Mucosa of rectum (tissue), 2 donors: ENCODE results near the gene ATP2A2.
"Not testable (repeated sequence)": the region's sequence is repeated elsewhere in the genome, so short reads cannot be mapped to it uniquely, and the experiment has no call there.

Experiments
- H3K27ac ChIP-seq, 2 donors: one replicate each; pipeline ENCODE4 v1.7.0; 2013; ENCODE audit warnings: inconsistent platforms in 2 of 2, low read depth in 2 of 2, low read length in 2 of 2
- H3K27me3 ChIP-seq, 2 donors: one replicate each; pipeline ENCODE4 v1.7.0; 2013; ENCODE audit warnings: low read length in 2 of 2; ENCODE audit not compliant: control insufficient read depth in 2 of 2, insufficient read depth in 2 of 2
- H3K36me3 ChIP-seq, 2 donors: one replicate each; pipeline ENCODE4 v1.7.0; 2013; ENCODE audit warnings: low read length in 2 of 2; ENCODE audit not compliant: control insufficient read depth in 2 of 2, insufficient read depth in 2 of 2
- H3K4me1 ChIP-seq, 2 donors: one replicate each; pipeline ENCODE4 v1.7.0; 2013; ENCODE audit warnings: low read length in 2 of 2, mild to moderate bottlenecking in 1 of 2; ENCODE audit not compliant: control insufficient read depth in 2 of 2, insufficient read depth in 2 of 2
- H3K4me3 ChIP-seq, 2 donors: one replicate each; pipeline ENCODE4 v1.7.0; 2013; ENCODE audit warnings: low read length in 2 of 2
- H3K9ac ChIP-seq, 2 donors: one replicate each; pipeline ENCODE4 v1.7.0; 2013; ENCODE audit warnings: low read length in 2 of 2, low read depth in 1 of 2, mild to moderate bottlenecking in 1 of 2
- H3K9me3 ChIP-seq, 2 donors: one replicate each; pipeline ENCODE4 v1.7.0; 2013; ENCODE audit warnings: low read length in 2 of 2; ENCODE audit not compliant: control insufficient read depth in 2 of 2
- donor health status: healthy.
- donor health status: Normal muscosa, but diverticular disease.

Gene ATP2A2

GRCh38 chr12:110320550-110320949 is 39.5 kb downstream of the ATP2A2 start:
- H3K27me3 ChIP-seq = no peaks in the 10 kb centered on the region
- no peaks in the 10 kb centered on the region for H3K9me3 ChIP-seq
- H3K4me3 ChIP-seq = no peak overlapping the region
- peaks cover 28 to 32% of the 10 kb centered on the region in 2 donors for H3K36me3 ChIP-seq
- no peak overlapping the region for H3K27ac ChIP-seq
- H3K4me1 ChIP-seq = peaks cover 0 to 5% of the 10 kb centered on the region in 2 donors
- no peak overlapping the region for H3K9ac ChIP-seq

- no peaks in the 10 kb centered on the region for H3K9me3 ChIP-seq
- H3K9ac ChIP-seq = no peak overlapping the region
- H3K4me1 ChIP-seq = no peaks in the 10 kb centered on the region
- no peak overlapping the region for H3K27ac ChIP-seq
- no peaks in the 10 kb centered on the region for H3K27me3 ChIP-seq
- H3K4me3 ChIP-seq = no peak overlapping the region
- H3K36me3 ChIP-seq = peaks cover 74 to 75% of the 10 kb centered on the region in 2 donors
Observed at GRCh38 chr12:110329710-110330109, 48.7 kb downstream of the ATP2A2 start.

- H3K27me3 ChIP-seq = no peaks in the 10 kb centered on the region
- H3K4me1 ChIP-seq = no peaks in the 10 kb centered on the region
- H3K27ac ChIP-seq = no peak overlapping the region
- H3K4me3 ChIP-seq = no peak overlapping the region
- H3K9me3 ChIP-seq = no peaks in the 10 kb centered on the region
- peaks cover 78 to 79% of the 10 kb centered on the region in 2 donors for H3K36me3 ChIP-seq
- H3K9ac ChIP-seq = no peak overlapping the region
Observed at GRCh38 chr12:110330124-110330523, 49.1 kb downstream of the ATP2A2 start.

- Histone ChIP-seq H3K27me3 (no peaks in the 10 kb centered on the region), H3K4me3 (no peak overlapping the region), H3K36me3 (peaks cover 78 to 79% of the 10 kb centered on the region in 2 donors), H3K9ac (no peak overlapping the region), H3K27ac (no peak overlapping the region), H3K9me3 (no peaks in the 10 kb centered on the region), H3K4me1 (no peaks in the 10 kb centered on the region)
Observed at GRCh38 chr12:110330544-110330943, 49.5 kb downstream of the ATP2A2 start.

GRCh38 chr12:110333201-110333600 is 52.2 kb downstream of the ATP2A2 start:
- H3K27me3 ChIP-seq = no peaks in the 10 kb centered on the region
- no peaks in the 10 kb centered on the region for H3K9me3 ChIP-seq
- H3K4me3 ChIP-seq = no peak overlapping the region
- H3K36me3 ChIP-seq = peaks cover 80 to 81% of the 10 kb centered on the region in 2 donors
- H3K9ac ChIP-seq = no peak overlapping the region
- H3K4me1 ChIP-seq = peaks cover 0 to 5% of the 10 kb centered on the region in 2 donors
- no peak overlapping the region for H3K27ac ChIP-seq

GRCh38 chr12:110335481-110336045 is 54.5 kb downstream of the ATP2A2 start:
- no peaks in the 10 kb centered on the region for H3K9me3 ChIP-seq
- H3K27ac ChIP-seq = no peak overlapping the region
- H3K27me3 ChIP-seq = no peaks in the 10 kb centered on the region
- peaks cover 81 to 83% of the 10 kb centered on the region in 2 donors for H3K36me3 ChIP-seq
- H3K9ac ChIP-seq = no peak overlapping the region
- H3K4me3 ChIP-seq = no peak overlapping the region
- peaks cover 0 to 17% of the 10 kb centered on the region in 2 donors for H3K4me1 ChIP-seq

- H3K4me3 ChIP-seq = no peak overlapping the region
- peaks cover 85 to 90% of the 10 kb centered on the region in 2 donors for H3K36me3 ChIP-seq
Observed at GRCh38 chr12:110337912-110338710, 57.1 kb downstream of the ATP2A2 start.

GRCh38 chr12:110338754-110339153 is 57.7 kb downstream of the ATP2A2 start:
- Histone ChIP-seq H3K4me1 (peaks cover 0 to 17% of the 10 kb centered on the region in 2 donors), H3K36me3 (peaks cover 86 to 91% of the 10 kb centered on the region in 2 donors), H3K27me3 (no peaks in the 10 kb centered on the region), H3K9ac (no peak overlapping the region), H3K27ac (peak overlapping the region; percentile 5 to 38), H3K9me3 (no peaks in the 10 kb centered on the region), H3K4me3 (no peak overlapping the region)

More at GRCh38 chr12:110337912-110338710, 57.1 kb downstream of the ATP2A2 start:
- no peak overlapping the region for H3K9ac ChIP-seq
- H3K4me1 ChIP-seq = peaks cover 0 to 17% of the 10 kb centered on the region in 2 donors
- H3K27ac ChIP-seq = peak overlapping the region in 1 of 2 donors; percentile 38
- H3K27me3 ChIP-seq = no peaks in the 10 kb centered on the region
- no peaks in the 10 kb centered on the region for H3K9me3 ChIP-seq

GRCh38 chr12:110339184-110339952 is 58.3 kb downstream of the ATP2A2 start:
- Histone ChIP-seq H3K36me3 (peaks cover 87 to 91% of the 10 kb centered on the region in 2 donors), H3K27me3 (no peaks in the 10 kb centered on the region), H3K9me3 (no peaks in the 10 kb centered on the region), H3K9ac (no peak overlapping the region), H3K4me1 (peaks cover 0 to 17% of the 10 kb centered on the region in 2 donors), H3K4me3 (no peak overlapping the region), H3K27ac (peak overlapping the region; percentile 4 to 38)

- not testable (repeated sequence) for H3K9ac ChIP-seq, H3K4me3 ChIP-seq, H3K27ac ChIP-seq, H3K27me3 ChIP-seq, H3K9me3 ChIP-seq
- Histone ChIP-seq H3K4me1 (peaks cover 0 to 17% of the 10 kb centered on the region in 2 donors), H3K36me3 (peaks cover 90 to 93% of the 10 kb centered on the region in 2 donors)
Observed at GRCh38 chr12:110340261-110340660, 59.2 kb downstream of the ATP2A2 start.
